Embryonic facial prominence (tissue), 1 donor: Measurements from ENCODE around the gene MYO1H.
"Not testable (repeated sequence)": the region's sequence is repeated elsewhere in the genome, so short reads cannot be mapped to it uniquely, and the experiment has no call there.

Experiments
- DNase-seq: peaks from one replicate; pipeline ENCODE4 v3.0.0-alpha.2; 2016; ENCODE audit errors: extremely low spot score

MYO1H gene, protein sequence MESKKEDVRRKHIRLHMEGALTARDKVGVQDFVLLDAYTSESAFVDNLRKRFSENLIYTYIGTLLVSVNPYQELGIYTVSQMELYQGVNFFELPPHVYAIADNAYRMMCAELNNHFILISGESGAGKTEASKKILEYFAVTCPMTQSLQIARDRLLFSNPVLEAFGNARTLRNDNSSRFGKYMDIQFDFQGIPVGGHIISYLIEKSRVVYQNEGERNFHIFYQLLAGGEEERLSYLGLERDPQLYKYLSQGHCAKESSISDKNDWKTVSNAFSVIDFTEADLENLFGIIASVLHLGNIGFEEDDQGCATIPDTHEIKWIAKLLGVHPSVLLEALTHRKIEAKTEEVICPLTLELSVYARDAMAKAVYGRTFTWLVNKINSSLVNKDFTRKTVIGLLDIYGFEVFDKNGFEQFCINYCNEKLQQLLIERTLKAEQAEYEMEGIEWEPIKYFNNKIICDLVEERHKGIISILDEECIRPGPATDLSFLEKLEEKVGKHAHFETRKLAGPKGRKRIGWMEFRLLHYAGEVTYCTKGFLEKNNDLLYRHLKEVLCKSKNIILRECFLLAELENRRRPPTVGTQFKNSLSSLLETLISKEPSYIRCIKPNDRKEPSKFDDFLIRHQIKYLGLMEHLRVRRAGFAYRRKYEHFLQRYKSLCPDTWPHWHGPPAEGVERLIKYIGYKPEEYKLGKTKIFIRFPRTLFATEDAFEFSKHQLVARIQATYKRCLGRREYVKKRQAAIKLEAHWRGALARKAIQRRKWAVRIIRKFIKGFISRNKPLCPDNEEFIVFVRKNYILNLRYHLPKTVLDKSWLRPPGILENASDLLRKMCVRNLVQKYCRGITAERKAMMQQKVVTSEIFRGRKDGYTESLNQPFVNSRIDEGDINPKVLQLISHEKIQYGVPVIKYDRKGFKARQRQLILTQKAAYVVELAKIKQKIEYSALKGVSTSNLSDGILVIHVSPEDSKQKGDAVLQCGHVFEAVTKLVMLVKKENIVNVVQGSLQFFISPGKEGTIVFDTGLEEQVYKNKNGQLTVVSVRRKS

DNA sequence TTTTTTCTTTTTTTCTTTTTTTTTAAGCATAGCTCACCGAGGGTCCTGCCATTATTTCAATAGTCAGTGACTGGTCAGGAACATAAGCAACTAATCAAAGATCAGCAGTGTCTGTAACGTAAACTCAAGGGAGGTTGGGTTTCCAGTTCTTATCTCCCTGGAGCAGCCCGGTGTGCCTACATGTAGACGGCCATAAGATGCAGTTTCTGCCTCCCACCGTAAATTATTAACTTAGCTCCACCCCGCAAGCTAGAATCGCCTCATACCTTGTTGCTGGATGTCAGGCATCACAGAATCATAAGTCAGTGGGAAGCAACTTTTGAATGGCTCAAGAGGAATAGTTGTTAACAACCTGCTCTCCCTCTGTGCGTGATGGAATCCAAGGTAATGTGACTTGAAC, at the start of gene MYO1H:
Gene MYO1H (plus strand): TSS at position 312 of the 400 bp plus-strand sequence. CDS start 61 bp downstream, at position 373.
- DNase-seq, result no peak

DNA sequence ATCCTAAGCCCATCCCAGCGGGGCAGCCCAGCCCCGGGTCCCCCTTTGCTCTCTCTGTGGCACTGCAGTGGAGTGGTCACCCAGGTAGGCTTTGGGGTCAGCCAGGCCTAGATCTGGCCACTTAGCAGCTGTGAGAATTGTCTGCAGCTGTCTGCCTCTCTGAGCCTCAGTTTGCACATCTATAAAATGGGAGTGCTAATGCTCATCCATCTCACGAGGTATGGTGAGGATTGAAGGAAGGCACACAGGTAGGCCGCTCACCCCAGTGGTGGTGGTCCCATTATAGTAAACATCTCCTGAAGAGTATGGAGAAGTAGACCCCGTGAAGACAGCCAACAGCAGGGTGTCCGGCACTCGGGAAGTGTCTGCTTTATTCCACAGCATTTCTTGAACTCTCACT, 47.9 kb upstream of the MYO1H start:
- no peak for DNase-seq

DNA sequence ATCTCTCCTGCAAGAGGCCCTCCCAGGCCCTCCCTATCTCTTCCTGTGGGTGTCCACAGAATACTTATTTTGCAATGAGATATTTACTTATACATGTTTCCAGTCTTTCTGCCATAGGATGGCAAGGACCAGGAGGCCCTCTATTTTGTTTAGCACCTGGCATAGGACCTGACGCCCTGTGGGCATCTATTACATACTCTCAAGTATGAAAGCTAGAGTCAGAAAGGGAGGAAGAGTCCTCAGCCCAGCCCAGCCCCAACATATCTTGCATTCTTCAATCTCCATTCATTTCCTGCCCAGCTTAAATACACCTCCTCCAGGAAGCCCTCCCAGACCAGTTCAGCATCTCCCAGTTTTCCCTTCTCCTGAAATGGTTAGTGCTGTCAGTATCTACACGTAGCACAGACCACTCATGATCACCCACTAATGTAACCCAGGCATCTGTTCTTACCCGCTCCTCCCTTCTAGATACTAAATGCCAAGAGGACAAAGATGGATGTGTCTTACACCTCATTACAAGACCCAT, 46.0 kb upstream of the MYO1H start:
- DNase-seq, result no peak

DNA sequence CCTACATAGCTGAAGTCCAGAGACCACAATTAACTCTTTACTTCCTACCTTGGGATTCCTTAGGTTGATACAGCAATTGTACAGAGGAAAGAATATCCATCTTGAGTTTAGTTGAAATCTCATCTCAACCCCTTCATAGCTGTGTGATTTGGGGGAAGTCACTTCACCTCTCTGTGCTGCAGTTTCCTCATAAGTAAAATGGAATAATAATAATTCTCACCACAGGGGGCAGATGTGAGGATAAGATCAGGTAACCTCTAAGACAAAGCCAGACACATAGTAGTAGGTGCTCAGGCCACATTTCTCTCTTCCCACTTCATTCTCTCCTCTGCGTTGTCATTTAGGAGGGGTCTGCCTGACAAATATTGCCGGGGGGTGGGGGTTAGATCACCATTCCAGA, 45.3 kb upstream of the MYO1H start:
- DNase-seq, result no peak

DNA sequence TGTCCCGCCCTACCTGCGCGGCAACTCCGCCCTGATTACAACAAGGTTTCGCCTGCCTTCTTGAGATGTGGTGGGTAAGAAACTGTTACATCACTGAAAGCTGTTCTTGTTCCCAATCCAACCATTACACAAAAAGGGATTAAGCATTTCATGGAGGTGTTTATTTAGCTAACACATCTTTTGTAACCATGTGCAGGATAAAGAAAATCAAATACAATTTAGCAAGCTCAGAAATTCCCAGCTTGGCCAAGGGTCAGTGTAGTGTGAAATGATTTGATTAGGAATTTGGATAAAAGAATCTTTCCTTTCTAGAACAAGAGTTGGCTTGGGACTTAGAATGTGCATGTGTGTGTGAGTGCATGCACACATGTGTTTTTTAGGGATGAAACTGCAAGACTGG, 44.9 kb upstream of the MYO1H start:
- DNase-seq, result no peak

DNA sequence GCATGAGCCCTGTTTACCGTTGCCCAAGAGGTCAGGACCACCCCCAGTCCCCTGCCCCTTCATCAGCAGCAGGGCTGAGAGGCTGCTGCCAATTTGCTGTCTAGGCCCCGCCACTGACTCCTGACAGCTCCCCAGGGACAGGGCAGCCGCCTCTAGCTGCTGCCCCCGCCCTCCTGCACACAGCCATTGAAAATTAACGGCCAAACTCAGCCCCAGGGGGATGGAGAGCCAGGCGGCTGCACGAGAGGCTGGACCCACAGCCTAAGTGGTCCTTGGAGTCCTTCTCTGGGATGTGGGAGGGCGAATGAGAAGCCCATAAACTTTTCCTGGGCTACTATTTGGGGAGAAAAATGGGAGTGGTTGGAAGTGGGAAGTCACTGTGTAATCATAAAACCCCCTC, 43.2 kb upstream of the MYO1H start:
- DNase-seq, result no peak

DNA sequence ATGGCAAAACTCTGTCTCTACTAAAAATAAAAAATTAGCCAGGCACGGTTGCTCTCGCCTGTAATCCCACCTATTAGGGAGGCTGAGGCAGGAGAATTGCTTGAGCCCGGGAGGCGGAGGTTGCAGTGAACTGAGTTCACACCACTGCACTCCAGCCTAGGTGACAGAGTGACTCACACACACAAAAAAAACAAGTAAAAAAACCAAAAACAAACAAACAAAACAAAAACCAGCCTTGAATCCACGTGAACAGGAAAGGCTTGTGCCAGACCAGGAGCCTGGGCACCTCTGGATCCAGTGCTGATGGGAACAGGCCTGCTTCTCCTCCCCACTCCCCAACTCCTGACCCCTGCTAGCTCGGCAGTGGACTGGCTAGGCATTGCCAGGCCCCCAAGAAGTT, 42.2 kb upstream of the MYO1H start:
- no peak for DNase-seq

DNA sequence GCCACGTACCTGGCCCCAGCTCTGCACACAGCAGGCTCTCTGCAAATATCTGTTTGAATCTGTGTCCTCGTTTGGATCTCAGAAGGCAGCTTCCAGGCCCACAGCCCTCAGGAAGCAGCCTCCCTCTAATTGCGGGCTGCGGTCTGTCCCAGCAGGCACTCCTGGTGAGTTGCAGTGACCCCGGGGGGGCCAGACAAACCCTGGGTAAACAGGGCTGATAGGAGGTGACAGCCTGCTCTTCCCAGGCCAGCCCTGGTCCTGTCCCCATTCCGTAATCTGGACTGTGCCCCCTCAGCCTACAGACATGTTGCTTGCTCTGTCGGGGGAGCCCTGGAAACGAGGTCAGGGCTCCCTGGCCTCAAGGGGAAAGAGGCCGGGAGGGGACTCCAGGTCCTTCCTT, 40.6 kb upstream of the MYO1H start:
- DNase-seq, result no peak

DNA sequence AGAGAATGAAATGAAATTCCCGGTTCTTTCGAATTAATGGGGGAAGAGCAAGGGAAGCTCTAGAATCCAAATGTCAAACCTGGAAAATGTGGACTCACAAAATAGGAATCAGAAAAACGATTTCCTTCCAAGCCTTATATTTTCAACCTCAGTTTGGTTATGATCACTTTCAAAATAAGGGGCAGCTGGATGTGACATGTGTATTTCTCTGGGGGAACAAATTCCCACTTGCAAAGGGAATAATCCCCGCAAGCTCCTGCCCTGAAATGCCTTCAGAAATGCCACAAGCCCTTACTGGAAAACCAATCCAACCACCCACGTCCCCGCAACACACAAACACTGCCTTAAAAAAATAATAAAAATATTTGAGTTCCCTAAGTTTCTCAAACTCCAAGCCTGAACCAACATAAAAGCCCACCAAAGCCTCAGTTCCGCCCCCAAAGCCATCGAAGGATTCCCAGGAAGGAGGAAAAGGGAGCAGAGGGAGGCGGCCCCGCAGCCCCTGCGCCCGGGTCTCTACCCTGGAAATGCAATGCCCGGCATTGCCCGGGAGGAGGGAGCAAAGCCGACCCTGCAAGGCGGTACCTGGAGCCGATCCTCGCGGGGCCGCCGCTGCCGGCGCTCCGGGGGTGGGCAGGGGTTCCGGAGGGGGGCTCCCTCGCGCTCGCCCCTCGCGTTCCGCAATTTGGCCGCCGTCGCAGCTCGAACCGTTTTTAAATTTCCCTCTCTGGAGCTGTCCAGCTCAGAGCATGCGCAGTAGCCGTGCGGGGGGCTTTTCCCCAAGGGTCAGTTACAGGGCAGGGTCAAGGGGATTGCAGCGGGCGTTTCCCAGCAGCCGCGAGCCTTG, 38.9 kb upstream of the MYO1H start, which contains the start of gene FOXN4:
Gene FOXN4 (minus strand): TSS at position 751 of the 847 bp plus-strand sequence. CDS start 963 bp downstream, outside the sequence.
- no peak for DNase-seq

DNA sequence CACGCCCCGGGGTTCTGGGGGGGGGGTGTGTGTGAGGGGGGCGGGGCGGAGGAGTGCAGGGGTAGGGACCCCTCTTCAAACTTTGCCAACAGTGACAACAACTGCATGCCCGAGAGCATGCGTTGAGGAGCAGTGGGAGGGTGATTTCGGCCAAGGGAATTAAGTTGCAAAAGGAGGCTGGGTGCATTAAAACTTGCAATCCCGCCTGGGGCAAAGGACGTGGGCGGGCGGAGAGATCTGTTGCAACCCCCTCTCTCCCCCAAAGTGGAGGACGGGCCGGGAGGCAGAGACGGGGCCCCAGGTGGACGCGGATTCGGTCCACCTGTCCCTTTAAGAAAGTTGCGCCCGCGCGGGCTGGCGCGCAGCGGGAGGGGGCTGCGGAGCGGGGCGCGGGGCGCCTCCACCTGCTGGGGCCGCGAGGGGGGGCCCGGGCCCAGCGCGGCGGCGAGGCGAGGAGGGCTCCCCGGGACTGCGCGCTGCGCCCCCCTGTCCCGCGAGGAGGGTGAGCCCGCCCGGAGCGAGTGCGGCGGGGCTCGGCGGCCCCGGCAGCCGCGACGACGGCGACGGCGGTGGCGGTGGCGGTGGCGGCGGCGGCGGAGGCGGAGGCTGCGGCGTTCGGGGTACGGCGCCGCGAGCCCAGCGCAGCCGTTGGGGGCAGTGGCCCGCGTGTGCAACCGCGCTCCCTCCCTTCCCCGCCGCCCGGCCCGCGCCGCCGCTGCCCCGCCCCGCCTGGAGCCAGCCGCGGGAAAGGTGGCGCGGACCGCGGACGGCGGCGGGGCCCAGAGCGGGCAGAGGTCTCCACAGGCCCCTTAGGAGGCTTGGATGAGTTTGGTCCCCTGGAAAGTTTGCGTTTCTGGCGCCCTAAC, 38.1 kb upstream of the MYO1H start:
- no peak for DNase-seq

DNA sequence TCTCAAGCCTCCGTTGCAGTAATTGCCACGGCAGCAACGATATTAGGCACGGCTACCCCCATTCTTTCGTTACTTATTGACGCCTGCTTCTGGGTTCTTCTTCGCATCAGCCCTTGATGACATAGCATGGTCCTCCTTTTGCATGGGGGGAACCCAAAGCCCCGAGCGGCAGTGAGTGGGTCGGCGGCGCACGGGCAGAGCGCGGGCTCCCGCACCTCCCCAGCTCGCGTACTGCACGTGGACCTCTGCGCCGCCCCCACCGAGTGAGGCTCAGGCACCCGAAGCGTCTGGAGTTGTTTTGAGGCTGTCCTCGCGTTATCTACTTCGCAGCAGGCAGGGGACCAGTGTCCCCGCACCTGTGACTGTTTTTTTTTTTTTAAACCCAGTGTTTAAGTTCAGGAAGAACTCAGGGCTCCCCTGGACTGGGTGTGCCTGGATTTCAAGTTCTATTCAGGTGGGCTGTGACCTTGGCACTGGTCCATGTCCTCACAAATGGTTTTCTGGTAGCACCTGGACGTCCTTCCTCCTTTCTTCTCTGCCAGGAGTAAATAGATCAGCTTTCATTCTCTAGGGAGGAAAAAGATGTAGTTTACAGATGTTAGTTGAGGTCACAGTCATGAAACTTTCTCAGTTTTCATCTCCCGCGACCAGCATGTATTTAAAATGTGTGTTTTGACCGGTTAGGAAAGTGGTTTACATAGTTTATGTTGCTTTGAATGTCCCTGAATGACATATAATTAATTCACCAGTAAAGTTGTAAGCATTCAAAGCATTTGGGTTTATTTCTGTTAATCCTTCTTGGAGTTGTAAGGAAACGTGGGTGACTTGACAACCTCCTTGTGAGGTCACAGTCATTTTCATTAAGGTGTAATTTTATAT, 37.2 kb upstream of the MYO1H start:
- no peak for DNase-seq

DNA sequence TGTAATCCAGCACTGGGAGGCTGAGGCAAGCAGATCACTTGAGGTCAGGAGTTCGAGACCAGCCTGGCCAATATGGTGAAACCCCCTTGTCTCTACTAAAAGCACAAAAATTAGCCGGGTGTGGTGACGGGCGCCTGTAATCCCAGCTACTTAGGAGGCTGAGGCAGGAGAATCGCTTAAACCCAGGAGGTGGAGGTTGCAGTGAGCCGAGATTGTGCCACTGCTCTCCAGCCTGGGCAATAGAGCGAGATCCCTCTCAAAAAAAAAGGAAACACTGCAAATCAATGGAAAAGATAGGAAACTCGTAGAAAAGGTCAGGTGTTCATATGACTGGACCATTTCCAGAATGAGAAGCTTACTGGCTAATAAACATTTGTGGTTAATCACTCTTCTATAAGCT, 26.4 kb upstream of the MYO1H start:
- not testable (repeated sequence) for DNase-seq

DNA sequence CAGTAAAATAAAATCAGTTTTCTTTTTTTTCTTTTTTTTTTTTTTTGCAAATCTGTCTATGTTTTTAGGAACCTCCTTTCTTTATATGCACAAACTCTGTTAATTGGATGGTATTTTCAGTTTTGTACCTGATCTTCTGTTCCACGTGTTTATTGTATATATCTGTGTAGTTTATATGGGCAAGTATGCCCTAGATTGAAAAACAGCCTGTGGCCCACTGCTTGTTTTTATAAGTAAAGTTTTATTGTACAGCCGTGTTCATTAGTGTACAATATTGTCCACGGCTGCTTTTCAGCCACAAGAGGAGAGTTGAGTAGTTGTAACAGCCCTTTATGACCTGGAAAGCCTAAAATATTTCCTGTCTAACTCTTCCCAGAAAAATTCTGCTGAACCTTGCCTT, 18.7 kb upstream of the MYO1H start:
- DNase-seq, result no peak

DNA sequence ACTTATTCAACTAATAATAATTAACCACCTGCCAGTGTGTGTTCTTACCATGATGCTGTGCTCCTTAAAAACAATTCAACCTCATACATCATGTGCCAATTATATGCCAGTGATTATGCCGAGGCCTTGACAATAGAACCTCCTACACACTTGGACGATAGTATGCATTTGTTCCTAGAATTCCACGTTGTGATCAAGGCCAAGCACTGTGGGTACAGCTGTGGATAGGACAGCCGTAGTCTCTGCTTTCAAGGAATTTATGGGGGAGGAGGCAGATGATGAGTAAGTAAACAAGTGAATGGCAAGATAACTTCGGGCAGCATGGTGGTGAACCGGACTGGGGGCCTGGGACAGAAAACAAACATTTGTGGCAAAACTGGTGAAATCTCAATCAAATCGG, 18.0 kb upstream of the MYO1H start:
- DNase-seq, result no peak

DNA sequence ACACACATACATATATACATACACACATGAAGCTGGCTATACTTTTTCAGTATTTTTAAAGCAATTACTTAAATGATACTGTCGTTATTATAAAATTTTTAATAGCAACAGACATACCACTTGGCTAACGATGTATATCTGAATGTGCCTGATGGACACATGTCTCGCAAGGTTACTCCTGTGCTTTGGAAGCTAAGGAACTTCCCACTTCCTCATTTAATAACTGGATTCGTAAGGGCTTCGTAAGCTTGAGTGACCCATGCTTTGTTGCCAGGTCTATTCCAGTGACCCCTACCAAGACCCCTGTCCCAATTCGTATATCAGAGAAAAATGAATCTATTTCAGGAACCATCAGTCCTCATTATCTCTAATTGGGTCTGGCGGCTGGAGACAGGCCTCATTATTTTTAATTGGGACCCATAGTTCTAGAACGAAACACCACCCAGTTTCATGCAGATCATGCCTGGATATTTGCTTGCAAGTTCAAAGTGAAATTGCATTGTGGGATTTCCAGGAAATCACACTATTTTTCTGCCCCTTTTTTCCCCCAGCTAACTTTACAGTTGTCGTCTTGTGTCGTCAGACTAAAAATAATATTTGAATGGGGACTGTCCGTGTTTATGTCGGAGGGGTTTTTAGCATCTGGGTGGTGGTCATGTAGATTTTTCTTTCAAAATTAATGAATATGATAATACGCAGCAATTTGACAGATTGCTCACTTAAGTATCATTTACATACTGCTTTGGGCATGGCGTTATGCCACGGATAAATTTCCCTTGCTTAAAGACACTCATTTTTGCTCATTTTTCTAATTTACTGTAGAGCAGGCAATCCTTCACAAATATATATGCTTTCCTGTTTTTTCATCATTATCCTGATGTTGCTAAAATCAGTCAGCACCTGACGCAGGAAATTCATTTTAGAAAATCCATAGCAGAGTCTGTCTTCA, 17.1 kb upstream of the MYO1H start:
- no peak for DNase-seq

DNA sequence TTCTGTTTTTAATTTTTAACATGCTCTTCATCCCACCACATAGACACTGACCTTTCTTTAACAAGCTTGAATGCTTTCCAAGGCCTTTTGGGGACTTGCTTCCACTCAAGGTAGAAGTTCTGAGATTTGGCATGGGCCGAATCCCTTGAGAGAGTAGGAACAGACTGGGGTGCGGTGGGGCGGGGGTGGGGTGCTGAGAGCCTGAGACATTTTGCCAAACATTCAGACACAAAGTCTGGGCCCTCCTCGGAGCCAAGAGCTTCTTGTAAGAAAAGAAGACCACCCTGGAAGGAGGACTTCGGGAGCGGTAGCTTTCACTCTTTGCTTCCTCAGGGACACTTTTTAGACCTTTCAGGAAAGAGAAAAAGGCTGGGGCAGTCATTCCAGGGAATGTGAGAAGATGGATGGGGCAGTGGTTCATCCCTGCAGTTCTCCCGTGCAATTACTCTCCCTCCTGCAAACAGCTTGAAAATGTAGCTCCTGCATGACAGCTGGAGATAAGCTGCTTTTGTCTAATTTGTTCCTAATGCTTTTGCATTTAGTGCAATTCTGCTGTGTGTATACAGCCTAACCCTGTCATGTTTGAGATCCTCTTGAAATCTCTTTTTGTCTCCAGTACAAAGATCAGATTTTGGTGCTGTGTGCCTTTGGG, 16.3 kb upstream of the MYO1H start:
- no peak for DNase-seq

DNA sequence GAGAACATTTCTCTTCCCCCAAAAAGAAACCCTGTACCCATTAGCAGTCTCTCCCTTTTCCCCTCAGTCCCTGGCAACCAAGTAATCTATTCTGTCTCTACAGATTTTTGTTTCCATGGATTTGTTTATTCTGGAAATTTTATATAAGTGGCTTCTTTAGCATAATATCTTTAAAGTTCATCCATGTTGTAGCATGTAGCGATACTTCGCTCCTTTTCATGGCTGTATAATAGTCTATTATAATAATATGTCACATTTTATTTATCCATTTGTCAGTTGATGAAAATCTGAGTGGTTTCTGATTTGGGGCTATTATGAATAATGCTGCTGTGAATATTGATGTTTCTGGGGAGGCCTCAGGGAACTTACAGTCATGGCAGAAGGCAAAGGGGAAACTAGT, 12.8 kb upstream of the MYO1H start:
- DNase-seq, result no peak

DNA sequence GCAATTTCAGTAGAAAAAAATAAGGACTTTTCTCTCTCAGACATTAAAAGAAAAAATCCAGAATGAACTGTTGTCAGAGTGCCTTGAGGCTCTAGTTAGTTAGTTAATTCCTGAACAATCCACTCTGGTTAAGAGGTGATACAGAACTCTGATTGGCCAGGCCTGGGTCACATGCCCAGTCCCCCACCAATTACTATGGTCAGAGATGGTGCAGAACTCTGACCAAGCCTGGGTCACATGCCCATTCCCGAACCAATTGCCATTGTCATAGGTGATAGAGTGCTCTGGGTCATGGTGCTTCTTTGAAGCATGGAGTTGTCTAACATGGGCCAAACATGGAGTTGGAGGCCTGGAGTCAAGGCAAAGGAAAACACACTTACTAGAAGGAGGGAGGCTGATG, 11.1 kb upstream of the MYO1H start:
- no peak for DNase-seq
